Vagina (tissue), 2 donors: ENCODE data around the gene RACGAP1.

ENCODE experiments used
- POLR2A ChIP-seq, 2 donors: fragments of 450-650 bp; IDR thresholded peaks; one replicate each; pipeline ENCODE4 v1.6.1; 2017; ENCODE audit warnings: antibody characterized with exemption in 2 of 2, mild to moderate bottlenecking in 2 of 2, moderate library complexity in 2 of 2
- POLR2AphosphoS5 ChIP-seq, 2 donors: sonication (generic); formaldehyde crosslinking; IDR thresholded peaks; one replicate each; pipeline ENCODE4 v1.9.0; 2017; ENCODE audit warnings: antibody characterized with exemption in 2 of 2, mild to moderate bottlenecking in 2 of 2, low read depth in 1 of 2; ENCODE audit not compliant: insufficient read depth in 1 of 2

DNA sequence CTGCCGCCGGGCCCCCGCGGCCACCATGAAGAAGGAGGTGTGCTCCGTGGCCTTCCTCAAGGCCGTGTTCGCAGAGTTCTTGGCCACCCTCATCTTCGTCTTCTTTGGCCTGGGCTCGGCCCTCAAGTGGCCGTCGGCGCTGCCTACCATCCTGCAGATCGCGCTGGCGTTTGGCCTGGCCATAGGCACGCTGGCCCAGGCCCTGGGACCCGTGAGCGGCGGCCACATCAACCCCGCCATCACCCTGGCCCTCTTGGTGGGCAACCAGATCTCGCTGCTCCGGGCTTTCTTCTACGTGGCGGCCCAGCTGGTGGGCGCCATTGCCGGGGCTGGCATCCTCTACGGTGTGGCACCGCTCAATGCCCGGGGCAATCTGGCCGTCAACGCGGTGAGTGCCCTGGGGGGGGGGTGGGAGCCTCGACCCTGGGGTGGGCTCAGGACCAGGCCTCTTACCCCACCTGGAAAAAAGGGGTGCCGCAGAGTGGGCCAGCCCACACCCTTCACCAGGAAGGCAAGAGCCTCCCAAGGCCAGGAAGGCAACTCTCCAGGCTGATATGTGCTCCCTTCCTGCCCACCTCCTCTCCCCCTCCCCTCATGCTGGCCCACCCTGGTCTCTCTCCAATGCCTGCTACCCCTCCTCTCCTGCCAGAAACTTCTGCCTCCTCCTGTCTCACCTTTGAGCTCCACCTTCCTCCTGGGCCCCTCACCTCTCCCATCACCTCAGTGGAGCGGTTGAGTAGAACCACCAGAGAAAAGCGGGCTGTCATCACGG lies 63.1 kb downstream of the RACGAP1 start:
- no peak for TF ChIP-seq POLR2A (IDR thresholded peaks at IDR 0.05)
- TF ChIP-seq POLR2AphosphoS5 (IDR thresholded peaks at IDR 0.05; ENCODE audit: insufficient read depth in 1 of 2, low read depth in 1 of 2), result no peak
